ENCODE results near the gene NOS1AP.
"Not testable (repeated sequence)": the region's sequence is repeated elsewhere in the genome, so short reads cannot be mapped to it uniquely, and the experiment has no call there.

Gene NOS1AP

DNA sequence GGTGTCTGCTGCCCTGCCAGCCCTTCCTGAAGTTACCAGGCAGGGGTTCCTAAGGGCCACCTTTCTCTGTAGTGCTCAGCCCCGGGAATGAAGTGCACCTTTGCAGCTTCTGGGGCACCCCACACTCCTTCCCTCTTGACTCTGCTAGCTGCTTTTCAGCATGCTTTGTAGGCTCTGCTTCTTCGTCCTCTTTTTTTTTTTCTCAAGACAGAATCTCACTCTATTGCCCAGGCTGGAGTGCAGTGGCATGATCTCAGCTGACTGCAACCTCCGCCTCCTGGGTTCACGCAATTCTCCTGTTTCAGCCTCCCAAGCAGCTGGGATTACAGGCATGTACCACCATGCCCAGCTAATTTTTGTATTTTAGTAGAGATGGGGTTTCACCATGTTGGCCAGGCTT is 282.4 kb downstream of the NOS1AP start:
- DNase-seq, result not testable (repeated sequence)

- DNase-seq, result no peak
Measured at GRCh38 chr1:162353078-162353477, 283.6 kb downstream of the NOS1AP start.

- no peak for DNase-seq
Measured at GRCh38 chr1:162353702-162354101, 284.2 kb downstream of the NOS1AP start.

GRCh38 chr1:162357681-162358266 is 288.3 kb downstream of the NOS1AP start:
- DNase-seq, result no peak

DNA sequence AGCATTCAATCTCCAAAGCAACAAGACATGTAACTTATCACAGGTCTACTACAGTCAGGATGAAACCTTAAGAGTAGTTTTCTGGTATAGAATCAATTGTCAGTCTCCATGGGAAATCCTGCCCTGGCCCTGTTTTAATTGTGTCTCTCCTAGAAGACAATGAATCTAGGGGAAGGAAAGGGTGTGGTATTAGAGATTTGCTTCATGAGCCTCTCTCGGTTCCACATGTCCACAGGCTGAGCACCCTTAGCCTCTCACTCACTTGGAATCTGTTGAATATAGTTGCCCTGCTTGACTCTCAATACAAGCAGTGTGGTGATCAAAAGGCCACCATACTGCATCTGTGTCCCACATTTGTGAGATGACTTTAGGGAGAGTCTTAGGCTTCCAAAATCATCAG is 289.4 kb downstream of the NOS1AP start:
- DNase-seq, result no peak

DNA sequence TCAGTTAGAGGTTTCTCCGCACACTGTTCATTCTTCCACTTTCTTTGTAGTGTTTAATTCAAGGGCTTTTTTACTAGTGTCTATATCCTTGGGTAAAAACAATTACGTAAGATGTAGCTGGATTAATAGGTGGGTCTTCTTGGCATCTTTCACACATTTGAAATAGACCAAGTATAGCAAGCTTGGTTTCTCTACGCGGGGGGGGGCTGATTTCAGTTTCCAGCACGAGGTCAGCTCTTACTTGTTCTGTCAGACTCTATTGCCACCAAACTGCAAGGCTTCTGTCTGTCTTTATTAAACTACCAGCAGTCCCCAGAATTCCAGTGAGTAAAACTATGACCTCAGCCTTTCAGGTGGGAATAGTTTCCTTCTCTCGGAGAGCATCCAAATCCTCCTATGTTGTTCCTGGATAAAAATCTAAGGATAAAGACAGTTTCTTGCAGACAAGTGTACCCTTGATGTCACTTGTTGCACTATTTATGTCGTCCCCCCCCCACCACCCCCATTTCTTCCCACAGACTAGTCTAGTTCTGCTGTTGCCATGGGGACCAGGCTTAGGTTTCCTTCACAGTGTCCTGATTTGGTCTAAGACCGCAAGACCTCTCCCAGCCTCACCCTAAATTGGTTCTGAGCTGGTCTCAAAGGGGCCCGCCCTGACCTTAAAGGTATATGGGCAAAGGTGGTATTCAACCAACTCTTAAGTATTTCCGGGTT is 290.2 kb downstream of the NOS1AP start:
- no peak for DNase-seq

DNA sequence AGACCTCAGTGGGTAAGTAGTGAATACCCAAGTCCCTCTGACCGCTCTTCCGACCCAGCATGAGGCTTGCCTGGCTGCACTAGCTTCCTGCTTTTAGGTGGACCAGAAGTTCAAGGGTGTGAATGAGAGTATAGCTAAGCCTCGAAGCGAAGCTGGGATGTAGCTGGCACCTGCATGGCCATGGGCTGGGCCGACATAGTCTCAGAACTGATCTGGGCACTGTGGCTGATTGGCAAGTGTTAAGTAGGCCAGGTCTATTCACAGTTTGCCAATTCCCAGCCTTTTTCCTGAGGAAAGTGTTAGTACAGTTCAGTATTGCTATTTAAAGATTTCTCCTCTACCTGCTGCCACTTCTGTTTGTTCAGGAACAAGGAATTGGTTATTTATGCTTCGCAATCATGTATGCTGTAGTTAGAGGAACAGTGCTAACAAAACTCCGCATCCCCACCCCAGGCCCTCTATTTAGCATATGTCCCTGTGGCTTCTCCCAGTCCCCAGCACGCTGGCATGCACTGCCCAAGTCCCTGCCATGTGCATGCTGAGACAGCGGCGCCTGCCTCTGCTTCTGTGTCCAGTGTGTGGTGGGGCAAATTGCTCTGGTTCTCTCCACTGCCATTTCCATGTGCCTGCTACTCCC is 290.9 kb downstream of the NOS1AP start:
- no peak for DNase-seq

- no peak for DNase-seq
Measured at GRCh38 chr1:162360874-162361260, 291.4 kb downstream of the NOS1AP start.

- no peak for DNase-seq
Measured at GRCh38 chr1:162361349-162361748, 291.9 kb downstream of the NOS1AP start.

- no peak for DNase-seq
Measured at GRCh38 chr1:162363823-162364222, 294.3 kb downstream of the NOS1AP start.

DNA sequence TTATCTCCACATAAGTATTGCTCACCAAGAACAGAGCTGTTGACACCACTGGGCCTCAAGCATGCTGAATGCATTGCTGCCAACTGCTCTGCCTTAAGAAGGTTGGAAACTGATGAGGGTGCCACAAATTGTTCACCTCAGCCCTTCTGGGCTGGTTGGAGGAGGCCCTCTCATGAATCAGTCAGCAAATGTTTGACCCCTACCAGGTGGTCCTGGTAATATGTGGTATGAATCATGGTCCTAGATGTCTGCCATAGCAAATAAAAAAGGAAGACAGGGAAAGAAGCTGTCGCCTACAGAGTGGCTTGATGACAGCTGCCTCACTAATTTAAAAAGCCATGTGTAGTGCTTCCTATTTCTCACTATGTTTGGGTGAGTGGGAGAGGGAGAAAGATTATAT is 295.0 kb downstream of the NOS1AP start:
- DNase-seq, result no peak

DNA sequence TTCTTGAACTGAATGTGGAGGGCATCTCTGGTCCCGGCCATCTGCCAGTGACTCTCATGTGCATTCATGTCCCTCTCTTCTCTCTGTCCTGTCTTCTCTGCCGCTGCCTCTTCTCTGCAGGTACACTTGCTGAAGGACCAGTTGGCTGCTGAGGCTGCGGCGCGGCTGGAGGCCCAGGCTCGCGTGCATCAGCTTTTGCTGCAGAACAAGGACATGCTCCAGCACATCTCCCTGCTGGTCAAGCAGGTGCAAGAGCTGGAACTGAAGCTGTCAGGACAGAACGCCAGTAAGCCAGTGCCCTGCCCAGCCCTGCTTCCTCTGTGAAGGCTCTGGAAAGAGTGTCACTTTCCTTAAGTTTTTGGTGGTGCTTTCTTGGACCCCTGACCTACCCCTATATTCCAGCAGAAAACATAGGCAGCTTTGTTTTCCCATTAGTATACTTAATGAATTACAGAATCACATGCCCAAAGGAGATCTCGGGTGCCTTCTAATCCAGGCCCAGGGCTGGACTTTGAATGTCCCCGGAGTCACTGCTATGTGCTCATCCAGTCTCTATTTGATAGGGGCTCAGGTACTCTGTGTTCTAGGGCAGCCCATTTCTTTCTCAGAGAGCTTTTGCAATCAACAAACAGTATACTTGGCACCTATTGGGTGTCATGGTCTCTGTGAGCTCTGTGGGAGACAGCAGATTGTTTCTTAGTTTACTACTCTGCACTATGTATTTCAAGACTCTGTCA is 296.0 kb downstream of the NOS1AP start:
- DNase-seq, result no peak

GRCh38 chr1:162366149-162366548 is 296.7 kb downstream of the NOS1AP start:
- DNase-seq, result no peak

DNA sequence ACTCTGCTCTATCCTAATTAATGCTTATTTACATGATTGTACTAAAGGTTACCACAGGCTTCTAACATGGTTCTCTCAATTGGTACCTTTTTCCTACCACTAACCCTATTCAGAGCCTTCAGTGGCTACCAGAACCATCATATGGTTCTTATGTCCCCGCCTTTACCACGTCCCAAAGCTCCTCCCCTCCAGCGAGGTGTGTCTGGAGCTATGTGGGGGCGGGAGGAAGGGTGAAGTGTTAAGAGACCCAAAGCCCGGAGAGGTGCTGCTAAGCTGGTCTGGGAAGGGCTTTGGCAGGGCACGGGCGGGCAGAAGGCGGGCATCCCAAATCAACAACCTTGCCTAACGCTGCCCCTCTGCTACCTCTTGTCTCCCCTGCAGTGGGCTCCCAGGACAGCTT is 297.2 kb downstream of the NOS1AP start:
- no peak for DNase-seq

DNA sequence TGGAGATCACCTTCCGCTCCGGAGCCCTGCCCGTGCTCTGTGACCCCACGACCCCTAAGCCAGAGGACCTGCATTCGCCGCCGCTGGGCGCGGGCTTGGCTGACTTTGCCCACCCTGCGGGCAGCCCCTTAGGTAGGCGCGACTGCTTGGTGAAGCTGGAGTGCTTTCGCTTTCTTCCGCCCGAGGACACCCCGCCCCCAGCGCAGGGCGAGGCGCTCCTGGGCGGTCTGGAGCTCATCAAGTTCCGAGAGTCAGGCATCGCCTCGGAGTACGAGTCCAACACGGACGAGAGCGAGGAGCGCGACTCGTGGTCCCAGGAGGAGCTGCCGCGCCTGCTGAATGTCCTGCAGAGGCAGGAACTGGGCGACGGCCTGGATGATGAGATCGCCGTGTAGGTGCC is 297.6 kb downstream of the NOS1AP start:
- no peak for DNase-seq

- DNase-seq, result no peak
Measured at GRCh38 chr1:162367772-162368171, 298.3 kb downstream of the NOS1AP start.

DNA sequence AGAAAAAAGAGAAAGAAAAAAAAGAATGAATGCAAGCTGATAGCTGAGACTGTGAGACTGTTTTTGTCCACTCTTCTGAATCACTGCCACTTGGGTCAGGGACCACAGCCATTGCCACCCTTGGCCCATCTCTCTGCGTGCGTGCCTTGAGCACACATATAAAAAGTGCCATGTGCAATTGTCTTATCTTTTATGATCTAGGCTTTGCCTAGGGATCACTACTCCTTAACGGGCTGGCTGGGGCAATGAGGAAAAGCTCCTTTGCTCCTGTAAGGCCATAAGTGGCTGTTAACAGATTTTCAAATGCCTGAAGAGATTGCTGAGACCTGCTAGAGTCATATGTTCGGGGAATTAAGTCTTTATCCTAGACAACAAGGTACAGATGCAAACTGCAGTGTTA is 299.0 kb downstream of the NOS1AP start:
- no peak for DNase-seq

DNA sequence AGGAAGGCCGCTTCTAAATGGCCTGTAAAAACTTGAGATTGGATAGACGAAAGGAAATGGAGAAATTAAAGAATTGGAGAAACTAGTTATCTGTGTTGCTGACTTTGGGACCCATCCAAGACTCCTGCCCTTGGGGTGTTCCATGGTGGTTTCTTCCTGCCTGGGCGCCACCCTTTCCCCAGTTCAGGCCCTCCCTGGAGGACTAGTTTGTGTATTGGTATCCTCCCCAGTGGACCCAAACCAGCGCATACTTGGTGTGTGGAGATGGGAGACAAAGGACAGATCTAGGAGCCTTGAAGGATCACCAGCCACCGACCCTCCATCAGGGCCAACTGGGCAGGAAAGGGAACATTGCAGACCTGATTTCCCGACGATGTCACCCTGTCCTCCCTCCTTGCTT is 300.1 kb downstream of the NOS1AP start:
- DNase-seq, result no peak

- DNase-seq, result no peak
Measured at GRCh38 chr1:162370161-162370560, 300.7 kb downstream of the NOS1AP start.

- no peak for DNase-seq
Measured at GRCh38 chr1:162370721-162371120, 301.2 kb downstream of the NOS1AP start.

DNA sequence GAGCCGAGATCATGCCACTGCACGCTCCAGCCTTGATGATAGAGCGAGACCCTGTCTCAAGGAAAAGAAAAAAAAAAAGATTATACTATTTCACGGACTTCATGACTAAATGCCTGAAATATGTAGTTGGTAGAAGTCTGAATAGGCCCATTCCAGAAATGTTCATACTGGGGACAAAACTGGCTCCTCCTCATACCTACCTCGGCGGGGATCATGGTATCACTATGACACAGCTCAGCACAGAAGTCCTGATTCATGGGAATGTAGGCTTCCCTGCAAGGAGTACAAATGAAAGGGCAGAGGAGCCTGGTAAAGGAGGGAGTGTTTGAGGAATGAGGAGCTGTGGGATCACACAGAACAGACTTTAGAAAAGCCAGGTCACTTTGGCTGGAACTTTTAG is 302.1 kb downstream of the NOS1AP start:
- no peak for DNase-seq

DNA sequence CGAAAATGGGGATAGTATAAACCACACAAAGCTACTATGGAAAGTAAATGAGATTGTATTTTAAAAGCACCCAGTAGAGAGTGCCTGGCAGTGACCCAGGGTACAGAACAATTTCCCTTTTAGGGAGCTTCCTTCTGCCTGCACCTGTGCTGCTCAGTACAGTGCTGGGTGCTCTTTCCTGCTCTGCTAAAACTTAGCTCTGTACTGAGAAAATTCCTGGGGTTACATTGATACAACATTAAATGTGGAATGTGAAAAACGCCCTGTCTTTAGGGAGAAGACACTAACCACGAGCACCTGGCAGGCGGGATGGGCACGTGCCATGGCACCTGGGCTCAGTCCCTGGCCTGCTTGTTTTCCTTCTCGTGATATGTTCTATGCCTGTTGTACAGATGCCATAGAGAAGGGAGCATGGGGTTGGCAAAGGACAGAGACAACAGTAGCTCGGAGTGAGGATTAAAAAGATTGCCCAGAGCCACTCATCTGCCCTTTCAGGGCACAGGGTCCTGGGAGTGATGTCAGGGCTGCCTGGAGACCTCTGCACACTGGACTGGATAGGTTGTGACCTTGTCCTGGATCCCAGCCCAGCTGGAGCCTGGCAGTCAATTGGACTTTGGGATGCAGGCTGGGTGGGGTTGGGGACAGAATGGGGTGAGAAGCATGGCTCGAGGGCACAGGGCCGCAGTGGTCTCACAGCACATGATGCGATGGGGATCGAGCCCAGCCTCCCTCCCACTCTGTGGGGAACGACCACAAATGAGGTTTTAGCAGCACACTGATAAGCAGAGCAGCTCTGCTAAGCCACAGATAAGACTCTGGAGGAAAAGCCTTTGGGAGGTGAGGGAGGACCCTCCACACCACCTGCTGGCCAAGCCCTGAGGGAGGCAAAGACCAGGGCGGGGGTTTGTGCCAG is 302.9 kb downstream of the NOS1AP start:
- DNase-seq, result no peak

DNA sequence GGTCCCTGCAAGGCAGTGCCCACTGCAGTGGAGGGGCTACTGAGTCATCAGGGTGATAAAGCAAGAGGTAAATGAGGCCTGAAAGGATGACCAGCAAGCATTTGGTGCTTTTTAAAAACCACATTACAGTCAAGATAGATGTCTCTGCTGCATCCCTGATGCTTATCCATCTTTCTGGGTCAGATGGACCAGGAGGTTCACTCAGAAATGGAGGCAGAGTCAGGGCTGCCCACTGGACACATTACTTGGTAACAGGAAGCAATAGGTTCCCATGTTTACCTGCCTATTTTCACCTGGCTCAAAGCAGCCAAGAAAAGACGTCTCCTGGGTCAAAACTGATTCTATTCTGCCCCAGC is 303.6 kb downstream of the NOS1AP start:
- DNase-seq, result no peak
